Esophagus muscularis mucosa (tissue), 4 donors: ENCODE data around the gene MSH4. TPM values are rescaled to one million over a fixed set of nuclear protein-coding genes. Genes with fewer than 3 reads are reported as not detected.
"Not testable (repeated sequence)": the region's sequence is repeated elsewhere in the genome, so short reads cannot be mapped to it uniquely, and the experiment has no call there.

Source experiments
- DNase-seq: peaks from one replicate; pipeline ENCODE4 v3.0.0-alpha.2; 2017; ENCODE audit errors: extremely low spot score
- H3K27ac ChIP-seq, 4 donors: fragments of 200-600 bp; sonication (generic); replicated peaks in 1 of 4; 1 replicate in 3 of 4; 2 replicates in 1 of 4; pipeline ENCODE4 v1.5.1; 2016 to 2019; ENCODE audit warnings: mild to moderate bottlenecking in 1 of 4
- H3K27me3 ChIP-seq, 4 donors: fragments of 200-600 bp; sonication (generic); one replicate each; pipeline versions ENCODE4 v1.5.1 to v1.6.0; 2016 to 2019
- H3K36me3 ChIP-seq, 4 donors: fragments of 200-600 bp; sonication (generic); one replicate each; pipeline ENCODE4 v1.5.1; 2016 to 2019
- H3K4me1 ChIP-seq, 4 donors: fragments of 200-600 bp; sonication (generic); one replicate each; pipeline ENCODE4 v1.5.1; 2016 to 2019
- H3K4me3 ChIP-seq, 4 donors: fragments of 200-600 bp; sonication (generic); 1 replicate in 2 of 4; 2 replicates in 2 of 4; pipeline ENCODE4 v1.5.1; 2016 to 2019; ENCODE audit warnings: mild to moderate bottlenecking in 4 of 4, moderate library complexity in 1 of 4
- H3K9me3 ChIP-seq, 4 donors: fragments of 200-600 bp; sonication (generic); 1 replicate in 3 of 4; 2 replicates in 1 of 4; pipeline ENCODE4 v1.5.1; 2016 to 2019
- EP300 ChIP-seq: sonication (generic); formaldehyde crosslinking; IDR thresholded peaks from one replicate; pipeline ENCODE4 v1.6.1; 2017; ENCODE audit warnings: antibody characterized with exemption
- POLR2A ChIP-seq: fragments of 450-650 bp; IDR thresholded peaks from one replicate; pipeline ENCODE4 v1.6.1; 2017; ENCODE audit warnings: antibody characterized with exemption, moderate library complexity, mild to moderate bottlenecking, low read depth
- POLR2AphosphoS5 ChIP-seq, 2 donors: sonication (generic); formaldehyde crosslinking; IDR thresholded peaks; one replicate each; pipeline ENCODE4 v1.6.1; 2017; ENCODE audit warnings: antibody characterized with exemption in 2 of 2
- WGBS: methylation state at CpG from one replicate; pipeline ENCODE4 v1.1.5; 2018; 5-methylcytosine and 5-hydroxymethylcytosine counted together
- intact Hi-C: fragments of 100-400 bp; cut with DNase I; formaldehyde crosslinking; loops from one replicate; pipeline ENCODE4 v1.15.1; 2023
- total RNA-seq, 4 donors: library from RNA; depleted of rRNA; stranded (reverse); fragments of >200 nt; gene quantifications; one replicate each; pipeline versions ENCODE4 v1.1.0 to v1.2.1, GENCODE V29; 2016
- TF ChIP-seq, protein P1 (sequence below), 3 experiments: fragments of 200-600 bp in 2 of 3; fragments of 450-650 bp in 1 of 3; sonication (generic) in 2 of 3; IDR thresholded peaks; one replicate each; pipeline ENCODE4 v1.5.1; 2017 to 2019; ENCODE audit warnings: antibody characterized with exemption in 3 of 3, mild to moderate bottlenecking in 2 of 3, moderate library complexity in 1 of 3

The MSH4 gene
- total RNA-seq, 4 donors from 2014 or later, result 0.13 to 0.83 (median 0.28) TPM

- Histone ChIP-seq H3K27ac (no peak overlapping the region), H3K36me3 (peaks cover 0 to 8% (median 3%) of the 10 kb centered on the region in 4 donors), H3K4me1 (peaks cover 0 to 4% (median 0%) of the 10 kb centered on the region in 4 donors), H3K4me3 (no peak overlapping the region), H3K9me3 (no peaks in the 10 kb centered on the region), H3K27me3 (no peaks in the 10 kb centered on the region)
- TF ChIP-seq POLR2A (no peak), POLR2AphosphoS5 (IDR thresholded peaks at IDR 0.05) (no peak), EP300 (no peak)
- TF ChIP-seq, protein P1, sequence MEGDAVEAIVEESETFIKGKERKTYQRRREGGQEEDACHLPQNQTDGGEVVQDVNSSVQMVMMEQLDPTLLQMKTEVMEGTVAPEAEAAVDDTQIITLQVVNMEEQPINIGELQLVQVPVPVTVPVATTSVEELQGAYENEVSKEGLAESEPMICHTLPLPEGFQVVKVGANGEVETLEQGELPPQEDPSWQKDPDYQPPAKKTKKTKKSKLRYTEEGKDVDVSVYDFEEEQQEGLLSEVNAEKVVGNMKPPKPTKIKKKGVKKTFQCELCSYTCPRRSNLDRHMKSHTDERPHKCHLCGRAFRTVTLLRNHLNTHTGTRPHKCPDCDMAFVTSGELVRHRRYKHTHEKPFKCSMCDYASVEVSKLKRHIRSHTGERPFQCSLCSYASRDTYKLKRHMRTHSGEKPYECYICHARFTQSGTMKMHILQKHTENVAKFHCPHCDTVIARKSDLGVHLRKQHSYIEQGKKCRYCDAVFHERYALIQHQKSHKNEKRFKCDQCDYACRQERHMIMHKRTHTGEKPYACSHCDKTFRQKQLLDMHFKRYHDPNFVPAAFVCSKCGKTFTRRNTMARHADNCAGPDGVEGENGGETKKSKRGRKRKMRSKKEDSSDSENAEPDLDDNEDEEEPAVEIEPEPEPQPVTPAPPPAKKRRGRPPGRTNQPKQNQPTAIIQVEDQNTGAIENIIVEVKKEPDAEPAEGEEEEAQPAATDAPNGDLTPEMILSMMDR (IDR thresholded peaks at IDR 0.05), result no peak
- 86% methylated on average over 1 of the region's 1 CpG for WGBS
- intact Hi-C loops, result no loop called here
- DNase-seq, result no peak
Measured at GRCh38 chr1:75768016-75768415, 28.7 kb upstream of the MSH4 start.

- no peak overlapping the region for H3K4me3 ChIP-seq
- WGBS, result 56% methylated on average over 1 of the region's 1 CpG
- no peaks in the 10 kb centered on the region for H3K36me3 ChIP-seq
- H3K27ac ChIP-seq, result no peak overlapping the region
- no peaks in the 10 kb centered on the region for H3K27me3 ChIP-seq
- intact Hi-C loops, result no loop called here
- no peak for DNase-seq
- H3K4me1 ChIP-seq, result no peaks in the 10 kb centered on the region
- H3K9me3 ChIP-seq, result no peaks in the 10 kb centered on the region
- TF ChIP-seq POLR2A (no peak), POLR2AphosphoS5 (IDR thresholded peaks at IDR 0.05) (no peak), EP300 (no peak)
- TF ChIP-seq, protein P1 (IDR thresholded peaks at IDR 0.05), result no peak
Measured at GRCh38 chr1:75770761-75771160, 25.9 kb upstream of the MSH4 start.

- no peaks in the 10 kb centered on the region for H3K4me1 ChIP-seq
- no peaks in the 10 kb centered on the region for H3K36me3 ChIP-seq
- no peak for DNase-seq
- WGBS, result 75% methylated on average over 3 of the region's 3 CpGs
- no peaks in the 10 kb centered on the region for H3K9me3 ChIP-seq
- intact Hi-C loops, result no loop called here
- no peaks in the 10 kb centered on the region for H3K27me3 ChIP-seq
- no peak overlapping the region for H3K27ac ChIP-seq
- no peak overlapping the region for H3K4me3 ChIP-seq
- TF ChIP-seq POLR2AphosphoS5 (IDR thresholded peaks at IDR 0.05), result no peak
Measured at GRCh38 chr1:75771978-75772377, 24.7 kb upstream of the MSH4 start.

DNA sequence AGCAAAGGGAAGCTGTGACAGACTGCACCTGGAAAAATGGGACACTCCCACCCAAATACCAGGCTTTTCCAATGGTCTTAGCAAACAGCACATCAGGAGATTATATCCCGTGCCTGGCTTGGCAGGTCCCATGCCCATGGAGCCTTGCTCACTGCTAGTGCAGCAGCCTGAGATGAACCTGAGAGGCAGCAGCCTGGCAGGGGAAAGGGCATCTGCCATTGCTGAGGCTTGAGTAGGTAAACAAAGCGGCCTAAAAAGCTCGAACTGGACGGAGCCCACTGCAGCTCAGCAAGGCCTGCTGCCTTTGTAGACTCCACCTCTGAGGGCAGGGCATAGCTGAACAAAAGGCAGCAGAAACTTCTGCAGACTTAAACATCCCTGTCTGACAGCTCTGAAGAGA lies 18.9 kb upstream of the MSH4 start:
- H3K4me1 ChIP-seq, H3K27ac ChIP-seq, H3K9me3 ChIP-seq, H3K4me3 ChIP-seq, H3K27me3 ChIP-seq, H3K36me3 ChIP-seq, intact Hi-C loops, DNase-seq: not testable (repeated sequence)
- WGBS, result 93% methylated on average over 3 of the region's 4 CpGs

GRCh38 chr1:75778694-75779093 lies 18.0 kb upstream of the MSH4 start:
- H3K4me3 ChIP-seq, H3K27ac ChIP-seq, intact Hi-C loops, H3K9me3 ChIP-seq, H3K27me3 ChIP-seq, H3K4me1 ChIP-seq, DNase-seq, H3K36me3 ChIP-seq: not testable (repeated sequence)
- WGBS, result 86% methylated on average over 5 of the region's 5 CpGs

GRCh38 chr1:75780183-75780582 lies 16.5 kb upstream of the MSH4 start:
- H3K36me3 ChIP-seq, H3K27ac ChIP-seq, DNase-seq, H3K4me1 ChIP-seq, intact Hi-C loops, H3K4me3 ChIP-seq, H3K27me3 ChIP-seq, H3K9me3 ChIP-seq: not testable (repeated sequence)
- WGBS, result 82% methylated on average over 4 of the region's 4 CpGs

DNA sequence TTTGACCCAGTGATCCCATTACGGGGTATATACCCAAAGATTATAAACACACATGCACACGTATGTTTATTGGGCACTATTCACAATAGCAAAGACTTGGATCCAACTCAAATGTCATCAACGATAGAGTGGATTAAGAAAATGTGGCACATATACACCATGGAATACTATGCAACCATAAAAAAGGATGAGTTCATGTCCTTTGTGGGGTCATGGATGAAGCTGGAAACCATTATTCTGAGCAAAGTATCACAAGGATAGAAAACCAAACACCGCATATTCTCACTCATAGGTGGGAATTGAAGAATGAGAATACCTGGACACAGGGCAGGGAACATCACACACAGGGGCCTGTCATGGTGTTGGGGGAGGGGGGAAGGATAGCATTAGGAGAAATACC lies 12.8 kb upstream of the MSH4 start:
- intact Hi-C loops, result not testable (repeated sequence)

More for the DNA sequence above, 12.8 kb upstream of the MSH4 start:
- 92% methylated on average over 4 of the region's 4 CpGs for WGBS
- not testable (repeated sequence) for H3K27ac ChIP-seq, H3K36me3 ChIP-seq, H3K4me3 ChIP-seq, DNase-seq, H3K9me3 ChIP-seq, H3K27me3 ChIP-seq
- peaks cover 16 to 32% (median 28%) of the 10 kb centered on the region in 4 donors for H3K4me1 ChIP-seq
